Peyer's patch (tissue), 4 donors: Measurements from ENCODE around the gene CCDC88C.

Experiments
- CTCF ChIP-seq, 6 experiments: fragments of 450-650 bp in 4 of 6; fragments of 200-600 bp in 2 of 6; sonication (generic) in 1 of 6; IDR thresholded peaks; one replicate each; pipeline ENCODE4 v1.5.1; 2017 to 2019; ENCODE audit warnings: antibody characterized with exemption in 6 of 6, mild to moderate bottlenecking in 3 of 6, moderate library complexity in 1 of 6
- POLR2A ChIP-seq, 2 donors: fragments of 450-650 bp; IDR thresholded peaks; one replicate each; pipeline ENCODE4 v1.5.1; 2017; ENCODE audit warnings: antibody characterized with exemption in 2 of 2, mild to moderate bottlenecking in 2 of 2, moderate library complexity in 2 of 2

GRCh38 chr14:91307046-91307445 lies 110.6 kb downstream of the CCDC88C start:
- no peak for TF ChIP-seq CTCF (IDR thresholded peaks at IDR 0.05)
- no peak for TF ChIP-seq POLR2A (IDR thresholded peaks at IDR 0.05)
